Activated T-helper 1 cell treated with Interleukin-2 at 50 U/mL for 16 hours (primary cell): ENCODE measurements around the gene POU6F2.
"Not testable (repeated sequence)": the region's sequence is repeated elsewhere in the genome, so short reads cannot be mapped to it uniquely, and the experiment has no call there.

Experiments
- DNase-seq: peaks from one replicate; pipeline ENCODE4 v3.0.0-alpha.2; 2020; ENCODE audit warnings: low read depth

POU6F2 gene

DNA sequence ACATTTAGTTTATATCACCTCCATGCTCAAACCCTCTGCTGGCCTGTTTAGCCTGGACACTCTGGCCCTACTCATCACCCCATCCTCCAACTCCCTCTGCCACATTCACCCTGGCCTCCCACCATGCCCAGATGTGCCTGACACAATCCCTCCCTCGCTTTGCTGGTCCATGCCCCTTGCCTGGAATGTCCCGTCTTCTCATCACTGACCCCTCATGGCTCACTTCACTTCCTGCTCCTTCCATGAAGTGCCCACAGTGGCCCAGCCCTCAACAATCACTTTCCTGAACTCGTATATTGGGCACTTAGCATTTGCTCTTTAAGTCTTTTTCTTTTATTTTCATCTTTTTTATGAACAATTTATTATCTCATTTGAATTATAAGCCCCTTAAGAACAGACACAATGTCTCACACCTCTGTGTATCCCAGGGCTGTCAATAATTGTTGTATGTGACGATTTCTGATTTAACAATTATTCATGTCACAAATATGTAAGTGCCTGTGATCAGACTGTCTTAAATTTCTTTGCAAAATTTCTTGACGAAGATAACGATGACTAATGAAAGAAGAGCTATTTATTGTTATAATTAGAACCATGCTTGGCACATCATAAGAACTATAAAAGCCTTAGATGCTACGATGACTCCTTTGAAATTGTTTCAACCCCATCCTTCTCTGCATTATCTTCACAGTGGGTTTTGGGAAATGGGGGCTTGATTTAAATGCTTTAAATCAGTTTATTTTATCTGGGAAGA is 378.6 kb downstream of the POU6F2 start:
- no peak for DNase-seq

DNA sequence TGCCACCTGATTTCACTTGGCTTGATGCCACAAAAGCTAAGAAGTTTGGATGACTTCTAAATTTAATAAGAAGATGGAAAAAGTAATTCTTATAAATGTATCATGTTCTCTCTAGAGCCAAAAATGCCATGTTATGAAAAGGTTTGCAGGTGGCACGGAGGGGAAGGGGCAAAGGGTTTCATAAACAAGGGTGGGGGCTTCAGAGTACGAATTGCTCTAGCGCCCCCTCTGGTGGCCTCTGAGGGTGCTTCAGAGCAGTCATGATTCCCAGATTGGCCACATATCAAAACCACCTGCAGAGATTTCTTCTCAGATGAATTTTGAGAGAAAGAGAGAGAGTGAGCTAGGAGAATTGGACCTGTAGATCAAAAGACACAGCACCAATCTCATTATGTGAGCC is 379.9 kb downstream of the POU6F2 start:
- no peak for DNase-seq

DNA sequence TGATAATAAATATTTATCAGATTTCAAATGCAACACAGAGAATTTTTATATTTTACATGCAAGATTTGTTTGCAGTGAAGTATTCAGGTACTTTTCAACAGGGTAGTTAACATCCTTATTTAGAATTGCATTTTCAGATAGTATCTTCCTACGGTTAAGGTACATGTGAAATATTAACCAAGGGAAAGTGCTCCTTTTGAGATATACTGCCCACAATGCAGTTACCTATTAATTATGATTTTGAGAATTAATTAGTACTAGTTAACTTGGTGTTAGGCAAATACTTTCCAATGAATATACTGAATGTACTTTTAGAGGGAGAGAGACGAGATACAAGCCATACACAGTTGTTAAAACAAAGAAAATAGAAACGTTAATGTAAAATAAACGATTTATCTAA is 382.3 kb downstream of the POU6F2 start:
- DNase-seq, result no peak

DNA sequence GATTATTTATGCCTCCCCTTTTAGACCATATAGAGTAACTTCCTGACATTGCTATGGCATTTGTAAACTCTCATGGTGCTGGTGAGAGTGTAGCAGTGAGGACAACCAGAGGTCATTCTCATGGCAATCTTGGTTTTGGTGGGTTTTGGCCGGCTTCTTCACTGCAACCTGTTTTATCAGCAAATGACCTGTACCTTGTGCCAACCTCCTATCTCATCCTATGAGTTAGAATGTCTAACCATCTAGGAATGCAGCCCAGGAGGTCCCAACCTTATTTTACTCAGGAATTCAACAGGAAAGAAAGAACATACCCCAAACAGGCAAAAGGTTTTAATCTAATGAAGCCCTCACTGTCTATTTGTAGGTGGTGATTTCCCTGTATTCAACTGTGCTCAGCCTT is 383.1 kb downstream of the POU6F2 start:
- DNase-seq, result no peak

DNA sequence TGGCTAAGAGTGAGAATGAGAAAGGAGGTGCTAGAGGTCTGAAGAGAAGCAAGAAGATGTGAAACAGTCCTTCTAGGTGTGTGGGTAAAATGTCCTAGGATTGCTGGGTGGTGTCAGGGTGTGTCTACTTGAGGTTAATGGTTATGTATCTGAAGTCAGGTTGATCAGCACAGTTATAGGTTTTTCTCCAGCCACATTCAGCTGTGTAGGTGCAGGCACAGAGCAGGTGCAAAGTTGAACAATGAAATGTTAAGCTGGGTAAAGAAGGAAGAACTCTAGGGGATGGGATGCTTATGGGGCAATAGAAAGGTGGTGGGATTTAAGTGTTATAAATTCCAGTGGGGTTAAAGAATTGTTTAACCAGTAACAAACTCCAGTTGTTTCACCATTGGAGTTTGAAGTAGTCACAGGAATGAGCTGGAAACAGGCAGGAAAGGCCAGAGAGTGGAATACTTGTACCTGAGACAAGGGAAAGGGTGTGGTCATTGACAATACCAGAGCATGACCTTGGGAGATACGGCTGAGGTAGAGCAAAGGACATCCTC is 388.1 kb downstream of the POU6F2 start:
- no peak for DNase-seq

DNA sequence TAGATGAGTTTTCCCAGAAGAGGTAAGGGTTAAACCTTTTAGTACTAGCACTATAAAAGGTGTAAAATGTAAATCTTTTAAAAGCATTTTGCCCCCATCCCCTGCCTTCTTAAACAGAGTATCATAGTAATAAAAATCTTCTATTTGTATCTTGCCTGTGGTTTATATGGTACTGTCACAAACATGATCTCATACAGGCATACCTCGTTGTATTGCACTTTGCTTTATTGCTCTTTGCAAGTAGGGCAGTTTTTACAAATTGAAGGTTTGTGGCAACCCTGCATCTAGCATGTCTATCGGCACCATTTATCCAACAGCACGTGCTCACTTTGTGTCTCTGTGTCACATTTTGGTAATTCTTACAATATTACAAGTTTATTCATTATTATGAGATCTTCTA is 389.7 kb downstream of the POU6F2 start:
- no peak for DNase-seq

DNA sequence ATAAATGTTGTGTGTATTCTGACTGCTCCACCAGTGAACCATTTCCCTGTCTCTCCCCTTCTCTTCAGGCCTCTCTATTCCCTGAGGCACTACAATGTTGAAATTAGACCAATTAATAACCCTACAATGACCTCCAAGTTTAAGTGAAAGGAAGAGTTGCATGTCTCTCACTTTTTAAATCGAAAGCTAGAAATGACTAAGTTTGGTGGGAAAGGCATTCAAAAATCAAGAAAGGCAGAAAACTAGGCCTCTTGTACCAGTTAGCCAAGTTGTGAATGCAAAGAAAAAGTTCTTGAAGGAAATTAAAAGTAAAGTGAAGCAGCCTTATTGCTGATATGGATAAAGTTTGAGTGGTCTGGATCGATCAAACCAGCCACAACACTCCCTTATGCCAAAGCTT is 390.2 kb downstream of the POU6F2 start:
- DNase-seq, result no peak

DNA sequence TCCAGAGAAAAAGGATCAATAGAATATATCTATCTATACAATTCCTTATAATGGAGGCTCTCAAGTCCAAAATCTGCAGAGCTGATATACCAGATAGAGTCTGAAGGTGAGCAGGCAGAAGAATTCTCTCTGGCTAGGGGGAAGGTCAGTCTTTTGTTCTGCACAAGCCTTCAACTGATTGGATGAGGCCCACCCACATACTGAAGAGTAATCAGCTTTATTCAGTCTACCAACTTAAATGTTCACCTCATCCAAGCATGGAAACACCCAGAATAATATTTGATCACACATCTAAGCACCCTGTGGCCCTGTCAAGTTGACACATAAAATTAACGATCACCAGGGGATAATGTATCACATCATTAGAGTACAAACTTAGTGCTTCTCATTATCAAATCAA is 394.7 kb downstream of the POU6F2 start:
- no peak for DNase-seq

DNA sequence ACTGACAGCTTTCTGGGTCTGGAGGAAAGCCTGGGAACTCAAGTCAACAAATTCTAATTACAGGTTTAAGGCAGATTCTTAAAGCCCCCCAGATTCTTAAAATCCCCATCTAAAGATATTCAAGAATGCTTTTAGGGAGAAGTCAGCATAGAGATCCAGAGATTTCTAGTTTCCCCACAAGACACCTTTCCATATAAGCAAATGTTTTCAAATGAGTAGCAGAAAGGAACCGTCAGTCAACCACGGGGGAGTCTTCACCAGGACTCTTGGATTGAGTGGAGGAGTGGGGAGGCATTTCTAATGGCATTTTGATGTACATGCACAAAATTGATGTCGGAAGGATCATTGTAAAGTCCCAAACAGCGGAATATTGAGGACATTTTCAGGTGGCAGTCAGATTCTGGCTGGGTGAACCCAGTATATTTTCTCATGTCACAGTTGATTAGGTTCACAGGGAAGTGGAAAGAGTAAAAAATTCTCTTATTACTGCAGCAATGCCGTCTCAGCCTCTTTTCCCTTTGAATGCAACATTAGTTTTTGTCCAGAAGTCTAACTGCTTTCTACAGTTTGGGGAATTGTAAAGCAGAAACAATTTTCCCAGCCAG is 396.8 kb downstream of the POU6F2 start:
- no peak for DNase-seq

DNA sequence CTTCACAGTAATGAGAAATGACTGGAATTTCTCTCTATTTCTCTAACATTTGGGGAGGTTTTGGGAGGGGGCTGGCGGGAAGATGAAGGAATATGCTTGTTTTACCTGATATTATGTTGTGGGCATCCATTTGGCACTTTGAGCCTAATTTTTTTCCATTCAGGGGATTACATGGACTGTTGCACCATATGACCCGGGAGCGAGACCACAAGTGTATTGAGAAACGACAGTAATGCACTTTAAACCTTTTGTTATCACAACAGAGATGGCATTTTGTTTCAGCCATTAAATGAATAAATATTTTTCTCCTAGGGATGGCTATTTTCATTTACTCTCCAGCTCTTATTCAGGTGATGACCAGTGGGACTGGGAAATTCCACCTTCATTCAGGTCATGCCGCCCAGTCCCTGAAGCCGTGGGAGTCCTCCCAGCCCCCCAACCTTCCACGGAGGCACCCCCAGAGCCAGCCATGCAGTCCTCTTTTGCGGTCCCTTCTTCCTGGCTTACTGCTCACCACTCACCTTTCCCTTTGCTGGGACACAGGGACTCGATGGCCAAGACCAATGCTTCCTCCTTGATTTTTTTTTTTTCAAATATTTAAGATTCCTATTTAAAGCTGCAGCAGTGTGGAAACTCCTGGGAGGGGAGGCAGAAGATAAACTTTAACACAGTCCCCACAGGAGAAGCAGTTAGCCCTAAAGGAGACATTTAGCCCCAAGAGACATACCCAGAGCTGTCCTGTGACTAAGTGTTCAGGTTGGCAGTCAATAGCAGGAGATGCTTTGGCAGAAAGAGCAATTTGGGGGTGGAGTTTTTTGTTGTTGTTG is 397.6 kb downstream of the POU6F2 start:
- no peak for DNase-seq

DNA sequence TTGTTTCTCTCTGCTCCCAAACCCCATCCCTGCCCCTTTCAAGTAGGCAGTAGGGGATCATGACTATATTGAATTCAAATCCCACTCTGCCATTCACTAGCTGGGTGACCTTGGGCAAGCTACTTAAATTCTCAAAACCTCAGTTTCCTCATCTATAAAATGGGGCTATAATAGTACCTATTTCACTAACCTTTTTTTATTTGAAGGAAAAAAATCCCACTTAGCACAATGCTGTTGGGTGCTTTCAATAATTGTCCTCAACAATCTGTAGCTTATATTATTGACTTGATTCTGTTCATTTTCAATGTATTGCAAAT is 398.1 kb downstream of the POU6F2 start:
- DNase-seq, result no peak

DNA sequence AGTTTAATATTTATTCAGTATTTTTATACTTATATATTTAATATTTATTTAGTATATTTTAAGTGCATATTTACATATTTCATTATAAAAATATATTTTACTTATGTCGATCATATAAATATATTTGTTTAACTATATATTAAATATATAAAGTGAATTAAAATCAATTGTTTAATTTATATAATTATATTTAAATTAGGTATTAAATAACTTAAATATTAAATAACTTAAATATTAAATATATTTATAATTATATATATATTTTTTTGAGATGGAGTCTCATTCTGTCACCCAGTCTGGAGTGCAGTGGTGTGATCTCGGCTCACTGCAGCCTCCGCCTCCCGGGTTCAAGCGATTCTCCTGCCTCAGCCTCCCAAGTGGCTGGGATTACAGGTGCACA is 399.2 kb downstream of the POU6F2 start:
- DNase-seq, result not testable (repeated sequence)

DNA sequence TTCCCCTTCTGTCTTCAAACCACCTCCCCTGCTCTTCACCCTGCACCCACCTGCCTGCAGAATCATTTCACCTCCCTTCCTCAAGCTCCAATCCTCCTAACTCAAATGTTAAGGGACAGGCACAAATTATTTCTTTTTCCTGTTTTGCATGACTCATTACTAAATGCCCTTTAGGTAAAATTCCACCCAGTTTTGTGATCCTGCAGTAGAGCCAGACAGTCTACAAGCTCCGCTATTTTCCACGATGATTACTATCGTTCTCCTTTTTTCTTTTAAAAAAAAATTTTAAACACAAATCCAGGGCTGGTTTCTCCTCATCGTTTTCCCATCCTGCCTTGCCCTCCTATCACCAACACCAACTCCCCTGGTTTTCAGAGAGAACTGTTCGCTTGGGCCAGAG is 401.7 kb downstream of the POU6F2 start:
- DNase-seq, result no peak

DNA sequence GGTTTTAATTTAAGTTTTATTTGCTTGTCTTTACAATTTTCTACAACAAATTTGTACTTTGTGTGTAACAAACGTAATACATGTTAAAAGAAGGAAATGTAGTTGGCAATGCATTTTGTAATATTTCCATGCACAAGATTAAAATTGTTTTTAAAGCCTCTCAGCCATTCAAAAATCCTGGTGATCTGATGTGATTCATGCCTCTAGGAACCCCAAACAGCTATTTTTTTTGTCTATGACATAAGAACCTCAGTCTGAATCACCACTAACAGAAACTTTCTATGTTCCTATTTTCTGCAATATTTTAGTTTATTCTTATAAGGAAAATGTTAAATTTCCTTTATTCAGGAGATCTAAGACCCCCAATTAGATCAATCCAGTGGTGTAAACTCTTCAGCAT is 405.4 kb downstream of the POU6F2 start:
- no peak for DNase-seq

DNA sequence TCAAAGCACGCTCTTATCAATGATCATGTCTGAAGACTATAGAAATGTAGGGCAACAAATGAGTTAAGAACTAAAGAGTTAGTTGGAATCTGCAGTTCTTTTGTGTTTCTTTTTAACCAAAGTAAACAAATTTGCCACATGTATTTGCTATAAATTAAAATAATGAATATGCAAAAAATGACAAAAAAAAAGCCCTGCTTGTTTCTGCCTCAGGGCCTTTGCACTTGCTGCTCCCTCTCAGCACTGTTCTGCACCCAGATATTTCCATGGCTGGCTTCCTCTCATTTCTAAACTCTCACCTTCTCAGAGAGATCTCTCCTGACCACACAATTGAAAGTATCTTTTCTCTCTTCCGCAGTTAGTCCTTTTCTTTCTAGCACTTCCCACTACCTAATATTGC is 406.7 kb downstream of the POU6F2 start:
- no peak for DNase-seq

DNA sequence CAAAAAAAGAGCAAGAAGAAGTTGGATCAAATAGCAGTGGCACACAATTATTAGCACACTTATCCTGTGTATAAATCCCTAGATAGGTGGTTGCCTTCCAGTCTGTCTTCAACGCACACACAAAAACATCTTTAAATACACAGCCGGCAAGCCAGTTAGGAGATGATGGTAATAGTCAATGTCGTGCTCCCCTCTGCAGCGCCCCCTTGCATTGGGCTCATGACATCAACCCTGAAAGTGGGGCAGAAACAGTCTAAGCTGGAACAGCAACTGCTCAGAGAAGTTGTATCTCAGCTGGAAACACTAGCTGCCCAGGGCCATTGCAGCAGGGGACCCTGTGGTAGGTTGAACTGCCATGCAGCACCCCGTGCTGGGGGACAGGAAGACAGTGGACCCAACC is 409.0 kb downstream of the POU6F2 start:
- no peak for DNase-seq

DNA sequence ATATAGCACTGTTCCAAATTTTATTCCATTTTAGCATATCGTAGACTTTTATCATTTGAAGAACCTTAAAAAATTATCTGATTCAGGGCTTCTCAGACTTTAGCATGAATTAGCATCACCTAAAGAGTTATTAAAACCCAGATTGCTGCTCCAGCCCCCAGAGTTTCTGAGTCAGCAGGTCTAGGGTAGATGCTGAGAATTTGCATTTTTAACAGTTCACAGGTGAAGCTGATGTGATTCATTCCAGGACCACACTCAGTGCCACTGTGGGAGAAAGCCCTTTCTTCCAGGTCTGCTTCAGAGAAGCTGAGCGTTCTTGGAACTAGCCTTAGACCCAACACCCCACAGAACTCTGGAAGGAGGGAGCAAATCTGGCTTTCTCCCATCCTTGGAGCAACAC is 414.4 kb downstream of the POU6F2 start:
- no peak for DNase-seq

DNA sequence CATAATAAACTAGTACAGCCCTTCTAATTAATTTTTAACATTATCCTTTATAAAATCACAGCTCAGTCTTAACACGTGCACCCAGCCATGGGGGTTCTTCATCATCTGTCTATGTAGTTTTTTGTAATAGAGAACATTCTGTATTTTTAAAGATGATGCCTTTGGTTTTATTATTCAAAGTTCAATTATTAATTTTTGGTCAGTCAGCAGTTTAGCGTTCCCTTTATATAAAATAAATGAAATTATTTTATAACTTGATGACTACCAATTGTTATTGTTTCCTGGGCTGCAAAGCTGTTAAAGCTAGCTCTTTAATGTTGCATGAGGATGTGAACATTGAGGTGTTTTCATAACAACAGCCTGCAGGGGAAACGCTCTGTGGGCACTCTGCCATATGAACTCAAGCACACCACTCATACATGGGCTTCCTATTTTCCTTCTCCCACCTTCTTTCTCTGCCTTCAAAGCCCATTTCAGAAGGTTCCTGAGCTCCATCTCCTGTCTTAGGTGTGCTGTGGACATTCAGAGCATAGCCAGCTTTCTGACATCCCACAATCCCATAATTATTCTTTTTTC is 416.5 kb downstream of the POU6F2 start:
- no peak for DNase-seq

DNA sequence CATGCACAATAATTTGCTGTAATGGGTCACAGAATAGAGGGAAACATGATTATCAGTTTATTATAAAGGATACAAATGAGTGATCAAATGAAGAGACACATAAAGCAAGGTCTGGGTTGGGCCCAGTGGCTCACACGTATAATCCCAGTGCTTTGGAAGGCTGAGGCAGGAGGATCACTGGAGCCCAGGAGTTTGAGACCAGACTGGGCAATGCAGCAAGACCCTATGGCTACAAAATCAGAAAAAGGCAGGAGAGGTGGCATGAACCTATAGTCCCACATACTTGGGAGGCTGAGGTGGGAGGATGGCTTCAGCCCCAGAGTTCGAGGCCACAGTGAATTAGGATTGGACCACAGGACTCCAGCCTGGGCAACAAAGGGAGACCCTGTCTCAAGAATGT is 421.7 kb downstream of the POU6F2 start:
- no peak for DNase-seq

DNA sequence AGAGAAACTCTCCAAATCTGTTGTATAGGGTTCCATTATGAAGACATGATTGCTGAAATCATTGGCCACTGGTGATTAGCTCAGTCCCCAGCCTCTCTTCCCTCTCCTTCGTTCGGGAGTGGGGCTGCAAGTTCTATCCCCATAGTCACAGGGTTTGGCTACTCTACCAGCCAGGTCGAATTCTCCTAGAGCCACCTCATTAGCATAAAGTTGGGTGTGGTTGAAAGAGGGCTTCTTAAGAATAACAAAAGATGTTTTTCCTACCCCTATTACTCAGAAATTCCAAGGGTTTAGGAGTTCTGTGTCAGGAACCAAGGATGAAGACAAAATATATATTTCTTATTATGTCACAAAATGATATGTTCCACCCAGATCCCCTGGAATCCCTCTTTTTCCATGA is 422.3 kb downstream of the POU6F2 start:
- no peak for DNase-seq

DNA sequence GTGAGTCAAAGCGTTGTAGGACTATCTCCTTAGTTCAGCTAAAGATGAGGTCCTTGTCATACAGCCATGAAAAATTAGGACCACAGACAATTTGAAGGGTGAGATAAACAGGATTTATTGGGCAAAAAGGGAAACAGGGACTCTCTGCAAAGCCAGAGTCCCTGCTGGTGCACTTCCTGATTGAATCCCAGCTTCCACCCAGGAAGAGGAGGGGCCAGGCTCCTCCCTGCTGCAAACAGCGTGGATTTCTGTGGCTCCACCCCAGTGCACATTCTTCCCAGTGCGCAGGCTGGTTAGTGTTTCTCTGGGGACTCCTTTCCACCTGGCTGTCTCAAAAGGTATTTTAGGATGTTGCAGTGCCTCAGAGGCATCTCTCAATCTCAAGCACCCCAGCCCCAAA is 423.1 kb downstream of the POU6F2 start:
- DNase-seq, result no peak

DNA sequence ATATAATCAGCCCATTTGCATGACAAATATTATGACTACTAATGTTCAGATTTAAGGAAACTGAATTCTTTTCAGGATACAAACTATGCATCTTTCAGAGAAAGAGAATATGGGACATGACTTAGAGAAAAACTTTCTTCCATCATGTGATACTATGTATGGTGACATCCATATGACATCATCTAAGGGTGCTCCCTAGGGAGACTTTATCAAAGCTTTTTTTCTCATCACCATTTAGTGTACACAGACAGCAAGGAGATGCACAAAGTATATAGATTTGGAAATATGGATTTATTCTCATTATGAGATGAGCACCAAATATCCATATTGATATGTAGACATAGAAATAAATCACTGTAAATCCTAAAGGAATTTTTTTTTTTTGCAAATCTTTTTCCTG is 424.3 kb downstream of the POU6F2 start:
- no peak for DNase-seq

DNA sequence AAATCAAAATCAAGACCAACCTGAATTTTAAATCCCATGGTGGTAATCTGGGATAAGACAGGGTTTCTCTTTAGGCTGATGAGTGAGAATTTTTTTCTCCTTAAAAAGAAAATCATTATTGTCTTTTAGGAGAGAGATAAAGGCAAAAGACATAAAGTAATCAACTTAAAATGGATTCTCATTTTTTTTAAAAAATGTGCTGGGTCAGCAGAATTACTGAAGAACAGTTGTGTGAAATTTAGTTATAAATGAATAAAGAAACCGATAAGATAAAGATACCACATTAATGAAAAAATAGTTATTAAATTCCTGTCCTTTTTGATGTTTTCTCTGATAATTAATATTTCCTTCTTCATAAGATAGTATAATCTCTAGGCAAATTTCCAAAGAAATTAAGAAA is 427.2 kb downstream of the POU6F2 start:
- no peak for DNase-seq
